Endothelial cell of umbilical vein (primary cell): ENCODE measurements around the gene ST6GALNAC2.

Source experiments
- EZH2 ChIP-seq: IDR thresholded peaks from 2 replicates; pipeline ENCODE4 v1.6.1; 2012; ENCODE audit warnings: borderline replicate concordance, low read depth, mild to moderate bottlenecking, moderate library complexity, low read length, inconsistent platforms; ENCODE audit not compliant: severe bottlenecking
- GATA2 ChIP-seq: IDR thresholded peaks from 2 replicates; pipeline ENCODE4 v1.7.0; 2011; ENCODE audit warnings: low read depth, mild to moderate bottlenecking, moderate library complexity, mixed read lengths, low read length; ENCODE audit not compliant: insufficient read length, insufficient read depth
- MAX ChIP-seq: IDR thresholded peaks from 2 replicates; pipeline ENCODE4 v1.6.1; 2011; ENCODE audit not compliant: insufficient read depth, insufficient read length
- MYC ChIP-seq: IDR thresholded peaks from one replicate; pipeline ENCODE4 v1.6.1; 2011; ENCODE audit warnings: mild to moderate bottlenecking, low read depth, low read length
- POLR2A ChIP-seq: IDR thresholded peaks from 2 replicates; pipeline ENCODE4 v1.6.1; 2012; ENCODE audit warnings: low read depth, mild to moderate bottlenecking, control low read depth, low read length
- POLR2AphosphoS5 ChIP-seq: IDR thresholded peaks from 2 replicates; pipeline ENCODE4 v1.6.1; 2012; ENCODE audit warnings: low read depth, mild to moderate bottlenecking, control low read depth, low read length, moderate library complexity; ENCODE audit not compliant: insufficient read depth
- TF ChIP-seq, protein P1 (sequence below), 2 donors: IDR thresholded peaks; 1 replicate in 1 of 2; 2 replicates in 1 of 2; pipeline ENCODE4 v1.5.1; 2011; ENCODE audit warnings: low read length in 2 of 2, mild to moderate bottlenecking in 2 of 2, moderate library complexity in 2 of 2, control low read depth in 1 of 2, inconsistent platforms in 1 of 2, low read depth in 1 of 2; ENCODE audit not compliant: insufficient read depth in 1 of 2; ENCODE audit errors: extremely low read depth in 1 of 2

DNA sequence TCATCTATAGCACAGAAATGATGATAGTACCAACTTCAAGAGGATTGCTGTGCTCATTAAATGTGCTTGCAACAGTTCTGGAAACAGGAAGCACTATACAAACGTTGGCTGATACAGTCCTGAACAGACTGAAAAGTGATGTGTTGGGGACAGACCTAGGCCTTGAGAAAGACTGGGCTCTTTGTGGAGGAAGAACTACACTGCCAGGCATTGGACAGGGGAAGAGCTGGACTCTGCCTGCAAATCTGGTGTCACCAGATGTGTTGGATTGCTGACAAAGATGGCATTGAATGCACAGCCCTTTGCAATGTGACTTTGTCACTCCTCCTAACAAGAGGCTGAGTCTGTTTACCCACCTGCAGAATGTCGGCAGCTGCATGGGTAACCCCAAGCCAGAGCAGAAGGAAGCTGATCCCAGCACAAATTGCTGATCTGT is 12.4 kb upstream of the ST6GALNAC2 start:
- TF ChIP-seq, protein P1, sequence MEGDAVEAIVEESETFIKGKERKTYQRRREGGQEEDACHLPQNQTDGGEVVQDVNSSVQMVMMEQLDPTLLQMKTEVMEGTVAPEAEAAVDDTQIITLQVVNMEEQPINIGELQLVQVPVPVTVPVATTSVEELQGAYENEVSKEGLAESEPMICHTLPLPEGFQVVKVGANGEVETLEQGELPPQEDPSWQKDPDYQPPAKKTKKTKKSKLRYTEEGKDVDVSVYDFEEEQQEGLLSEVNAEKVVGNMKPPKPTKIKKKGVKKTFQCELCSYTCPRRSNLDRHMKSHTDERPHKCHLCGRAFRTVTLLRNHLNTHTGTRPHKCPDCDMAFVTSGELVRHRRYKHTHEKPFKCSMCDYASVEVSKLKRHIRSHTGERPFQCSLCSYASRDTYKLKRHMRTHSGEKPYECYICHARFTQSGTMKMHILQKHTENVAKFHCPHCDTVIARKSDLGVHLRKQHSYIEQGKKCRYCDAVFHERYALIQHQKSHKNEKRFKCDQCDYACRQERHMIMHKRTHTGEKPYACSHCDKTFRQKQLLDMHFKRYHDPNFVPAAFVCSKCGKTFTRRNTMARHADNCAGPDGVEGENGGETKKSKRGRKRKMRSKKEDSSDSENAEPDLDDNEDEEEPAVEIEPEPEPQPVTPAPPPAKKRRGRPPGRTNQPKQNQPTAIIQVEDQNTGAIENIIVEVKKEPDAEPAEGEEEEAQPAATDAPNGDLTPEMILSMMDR (IDR thresholded peaks at IDR 0.05; ENCODE audit: extremely low read depth in 1 of 2, insufficient read depth in 1 of 2, low read depth in 1 of 2, low read length in 2 of 2), result no peak
- TF ChIP-seq POLR2A (no peak), MAX (no peak), EZH2 (no peak), POLR2AphosphoS5 (no peak), GATA2 (no peak), MYC (no peak)
